Trophoblast cell (in vitro differentiated cells and primary cell): ENCODE data around the gene GRID1.

Experiments used
- DNase-seq, 2 donors: peaks; one replicate each; pipeline ENCODE4 v3.0.0-alpha.2; 2016
- H2AFZ ChIP-seq: 2 replicates; pipeline ENCODE4 v1.6.1; 2013; ENCODE audit warnings: low read length, moderate library complexity, mild to moderate bottlenecking; ENCODE audit not compliant: insufficient read depth, poor library complexity
- H2AK5ac ChIP-seq: 2 replicates; pipeline ENCODE4 v1.6.1; 2013; ENCODE audit warnings: mild to moderate bottlenecking, low read length
- H2BK120ac ChIP-seq: 2 replicates; pipeline ENCODE4 v1.6.1; 2013; ENCODE audit warnings: low read length, mild to moderate bottlenecking, moderate library complexity; ENCODE audit not compliant: insufficient read depth, poor library complexity
- H2BK12ac ChIP-seq: 2 replicates; pipeline ENCODE4 v1.6.1; 2013; ENCODE audit warnings: mild to moderate bottlenecking, low read length, moderate library complexity
- H2BK5ac ChIP-seq: 2 replicates; pipeline ENCODE4 v1.6.1; 2013; ENCODE audit warnings: low read length, low read depth, moderate library complexity, mild to moderate bottlenecking; ENCODE audit not compliant: poor library complexity
- H3K14ac ChIP-seq: 2 replicates; pipeline ENCODE4 v1.6.1; 2013; ENCODE audit warnings: mild to moderate bottlenecking, low read length
- H3K18ac ChIP-seq: 2 replicates; pipeline ENCODE4 v1.6.1; 2013; ENCODE audit warnings: mild to moderate bottlenecking, low read length
- H3K23ac ChIP-seq: 2 replicates; pipeline ENCODE4 v1.6.1; 2013; ENCODE audit warnings: low read length
- H3K27ac ChIP-seq: 2 replicates; pipeline ENCODE4 v1.5.1; 2013; ENCODE audit warnings: low read depth, mild to moderate bottlenecking, inconsistent platforms, low read length, moderate library complexity
- H3K27me3 ChIP-seq: 2 replicates; pipeline ENCODE4 v1.6.1; 2013; ENCODE audit warnings: inconsistent platforms, mild to moderate bottlenecking, low read length, moderate library complexity; ENCODE audit not compliant: insufficient read depth
- H3K36me3 ChIP-seq, 2 experiments: 1 replicate in 1 of 2; 2 replicates in 1 of 2; pipeline ENCODE4 v1.6.1; 2013; ENCODE audit warnings: low read length in 2 of 2, mild to moderate bottlenecking in 2 of 2, moderate library complexity in 1 of 2; ENCODE audit not compliant: insufficient read depth in 2 of 2, control insufficient read depth in 1 of 2
- H3K4ac ChIP-seq: 2 replicates; pipeline ENCODE4 v1.6.1; 2013; ENCODE audit warnings: low read depth, mild to moderate bottlenecking, low read length, moderate library complexity
- H3K4me1 ChIP-seq, 2 experiments: 1 replicate in 1 of 2; 2 replicates in 1 of 2; pipeline ENCODE4 v1.6.1; 2013; ENCODE audit warnings: low read length in 2 of 2, mild to moderate bottlenecking in 2 of 2, moderate library complexity in 1 of 2; ENCODE audit not compliant: insufficient read depth in 2 of 2, control insufficient read depth in 1 of 2
- H3K4me2 ChIP-seq: 2 replicates; pipeline ENCODE4 v1.6.1; 2013; ENCODE audit warnings: inconsistent platforms, mild to moderate bottlenecking, low read length, moderate library complexity
- H3K4me3 ChIP-seq: 2 replicates; pipeline ENCODE4 v1.5.1; 2013; ENCODE audit warnings: mild to moderate bottlenecking, low read depth, low read length, inconsistent platforms
- H3K79me1 ChIP-seq: one replicate; pipeline ENCODE4 v1.6.1; 2013; ENCODE audit warnings: low read length
- H3K79me2 ChIP-seq: 2 replicates; pipeline ENCODE4 v1.6.1; 2013; ENCODE audit warnings: low read length, mild to moderate bottlenecking; ENCODE audit not compliant: control insufficient read depth, insufficient read depth, poor library complexity
- H3K9ac ChIP-seq: 2 replicates; pipeline ENCODE4 v1.6.1; 2013; ENCODE audit warnings: mild to moderate bottlenecking, low read length
- H3K9me3 ChIP-seq: 2 replicates; pipeline ENCODE4 v1.6.1; 2013; ENCODE audit warnings: low read depth, mild to moderate bottlenecking, control low read depth, inconsistent platforms, low read length; ENCODE audit not compliant: insufficient read depth
- H4K12ac ChIP-seq: 2 replicates; pipeline ENCODE4 v1.6.1; 2013; ENCODE audit warnings: low read depth, mild to moderate bottlenecking, low read length, moderate library complexity
- H4K8ac ChIP-seq: 2 replicates; pipeline ENCODE4 v1.6.1; 2013; ENCODE audit warnings: low read depth, mild to moderate bottlenecking, low read length, moderate library complexity
- H4K91ac ChIP-seq: one replicate; pipeline ENCODE4 v1.6.1; 2013; ENCODE audit warnings: low read depth, mild to moderate bottlenecking, low read length, moderate library complexity
- WGBS: extraction: QIAGEN DNeasy Blood & Tissue Kit; methylation state at CpG from one replicate; pipeline ENCODE4 v1.1.7; 2013; ENCODE audit warnings: missing lambda C conversion rate; ENCODE audit not compliant: insufficient read length, insufficient coverage; ENCODE audit errors: extremely low coverage; 5-methylcytosine and 5-hydroxymethylcytosine counted together

The GRID1 gene

DNA sequence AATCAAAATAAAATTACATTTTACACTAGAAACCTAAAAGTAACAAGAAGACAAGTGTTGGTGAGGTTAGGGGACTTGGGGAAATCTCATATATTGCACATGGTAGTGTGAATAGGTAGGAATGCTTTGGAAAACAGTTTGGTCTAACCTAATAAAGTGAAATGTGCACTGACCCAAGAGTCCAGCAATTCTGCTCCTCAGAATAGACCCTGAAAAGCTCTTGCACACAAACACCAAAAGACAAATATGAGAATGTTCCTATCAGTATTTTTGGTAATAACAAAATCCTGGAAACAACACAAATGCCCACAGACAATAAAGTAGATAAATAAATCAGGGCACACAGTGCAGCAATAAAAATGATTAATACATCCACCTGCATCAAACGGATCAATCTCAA, 165.7 kb downstream of the GRID1 start:
- H3K14ac ChIP-seq = no peak overlapping the region
- H3K4me3 ChIP-seq = no peak overlapping the region
- H3K23ac ChIP-seq = no peak overlapping the region
- H4K8ac ChIP-seq = no peak overlapping the region
- WGBS = no CpG with 5 or more reads among the region's 1 CpG
- H2BK120ac ChIP-seq = no peak overlapping the region
- no peak overlapping the region for H4K91ac ChIP-seq
- no peak overlapping the region for H3K4ac ChIP-seq
- no peaks in the 10 kb centered on the region for H3K27me3 ChIP-seq
- H3K4me1 ChIP-seq = no peaks in the 10 kb centered on the region
- no peak overlapping the region for H2AFZ ChIP-seq
- no peak overlapping the region for H3K18ac ChIP-seq
- no peak overlapping the region for H2AK5ac ChIP-seq
- H3K27ac ChIP-seq = no peak overlapping the region
- no peak overlapping the region for H4K12ac ChIP-seq
- no peak overlapping the region for H2BK5ac ChIP-seq
- DNase-seq = no peak
- H3K36me3 ChIP-seq = no peaks in the 10 kb centered on the region
- H3K4me2 ChIP-seq = no peak overlapping the region
- H3K9me3 ChIP-seq = peaks cover 2% of the 10 kb centered on the region
- no peaks in the 10 kb centered on the region for H3K79me2 ChIP-seq
- H3K9ac ChIP-seq = no peak overlapping the region
- H2BK12ac ChIP-seq = no peak overlapping the region
- H3K79me1 ChIP-seq = no peaks in the 10 kb centered on the region

- H2AK5ac ChIP-seq = no peak overlapping the region
Observed at GRCh38 chr10:86200269-86200668, 166.3 kb downstream of the GRID1 start.

DNA sequence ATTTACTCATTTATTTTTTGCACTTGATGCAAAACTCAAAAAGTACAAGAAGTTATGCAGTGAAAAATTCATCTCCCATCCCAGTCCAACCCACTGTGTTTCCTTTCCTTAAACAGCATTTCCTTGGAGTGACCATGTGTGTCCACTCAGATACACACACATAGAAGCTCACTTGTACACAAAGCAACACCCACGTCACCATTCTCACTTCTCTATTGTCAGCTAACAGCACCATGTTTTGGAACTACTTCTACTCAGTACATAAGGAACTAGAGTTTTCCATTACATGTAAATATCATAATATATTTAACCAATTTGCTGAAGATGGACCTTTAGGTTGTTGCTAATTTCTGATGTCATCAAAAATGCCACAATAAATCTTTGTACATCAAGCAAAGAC, 167.6 kb downstream of the GRID1 start:
- Histone ChIP-seq H2AK5ac (no peak overlapping the region), H3K27ac (no peak overlapping the region), H3K18ac (no peak overlapping the region), H3K14ac (no peak overlapping the region), H3K4me2 (no peak overlapping the region), H2AFZ (no peak overlapping the region), H3K4me1 (no peaks in the 10 kb centered on the region), H3K27me3 (no peaks in the 10 kb centered on the region), H4K8ac (no peak overlapping the region), H3K23ac (no peak overlapping the region), H3K79me2 (no peaks in the 10 kb centered on the region), H2BK12ac (no peak overlapping the region), H3K9me3 (peaks cover 2% of the 10 kb centered on the region), H3K9ac (no peak overlapping the region), H4K12ac (no peak overlapping the region), H2BK5ac (no peak overlapping the region), H4K91ac (no peak overlapping the region), H3K4me3 (no peak overlapping the region), H3K79me1 (no peaks in the 10 kb centered on the region), H3K4ac (no peak overlapping the region), H2BK120ac (no peak overlapping the region), H3K36me3 (no peaks in the 10 kb centered on the region)
- DNase-seq = no peak
- no CpG with 5 or more reads among the region's 1 CpG for WGBS

More at GRCh38 chr10:86200269-86200668, 166.3 kb downstream of the GRID1 start:
- Histone ChIP-seq H2BK120ac (no peak overlapping the region), H3K79me2 (no peaks in the 10 kb centered on the region), H3K9ac (no peak overlapping the region), H4K8ac (no peak overlapping the region), H3K4ac (no peak overlapping the region), H2BK12ac (no peak overlapping the region), H3K23ac (no peak overlapping the region), H2AFZ (no peak overlapping the region), H3K79me1 (no peaks in the 10 kb centered on the region), H3K9me3 (peaks cover 2% of the 10 kb centered on the region), H3K18ac (no peak overlapping the region), H3K14ac (no peak overlapping the region), H3K4me2 (no peak overlapping the region), H3K27me3 (no peaks in the 10 kb centered on the region), H3K36me3 (no peaks in the 10 kb centered on the region), H2BK5ac (no peak overlapping the region), H3K27ac (no peak overlapping the region), H4K12ac (no peak overlapping the region), H4K91ac (no peak overlapping the region), H3K4me1 (no peaks in the 10 kb centered on the region), H3K4me3 (no peak overlapping the region)
- DNase-seq = no peak
- WGBS = no CpG with 5 or more reads among the region's 1 CpG

- no peak overlapping the region for H3K4me3 ChIP-seq
- no peak overlapping the region for H3K4ac ChIP-seq
- H2BK5ac ChIP-seq = no peak overlapping the region
- no peak overlapping the region for H2AFZ ChIP-seq
- peaks cover 2% of the 10 kb centered on the region for H3K9me3 ChIP-seq
- no CpG with 5 or more reads among the region's 4 CpGs for WGBS
- no peaks in the 10 kb centered on the region for H3K36me3 ChIP-seq
- no peak overlapping the region for H3K27ac ChIP-seq
- H3K79me2 ChIP-seq = no peaks in the 10 kb centered on the region
- no peaks in the 10 kb centered on the region for H3K27me3 ChIP-seq
- H3K4me1 ChIP-seq = no peaks in the 10 kb centered on the region
- no peak overlapping the region for H2BK120ac ChIP-seq
- no peak overlapping the region for H3K18ac ChIP-seq
- H4K8ac ChIP-seq = no peak overlapping the region
- H3K23ac ChIP-seq = no peak overlapping the region
- no peak overlapping the region for H4K91ac ChIP-seq
- H3K79me1 ChIP-seq = no peaks in the 10 kb centered on the region
- no peak overlapping the region for H2AK5ac ChIP-seq
- no peak overlapping the region for H2BK12ac ChIP-seq
- H4K12ac ChIP-seq = no peak overlapping the region
- no peak overlapping the region for H3K14ac ChIP-seq
- DNase-seq = no peak
- no peak overlapping the region for H3K4me2 ChIP-seq
- no peak overlapping the region for H3K9ac ChIP-seq
Observed at GRCh38 chr10:86198271-86198670, 168.3 kb downstream of the GRID1 start.
